Measurements from ENCODE around the gene MAPK6. TPM values are rescaled to one million over a fixed set of nuclear protein-coding genes. Genes with fewer than 3 reads are reported as not detected.

The MAPK6 gene
- total RNA-seq, 4 donors from 2014 or later, result 30.3 to 69.4 (median 42.0) TPM

DNA sequence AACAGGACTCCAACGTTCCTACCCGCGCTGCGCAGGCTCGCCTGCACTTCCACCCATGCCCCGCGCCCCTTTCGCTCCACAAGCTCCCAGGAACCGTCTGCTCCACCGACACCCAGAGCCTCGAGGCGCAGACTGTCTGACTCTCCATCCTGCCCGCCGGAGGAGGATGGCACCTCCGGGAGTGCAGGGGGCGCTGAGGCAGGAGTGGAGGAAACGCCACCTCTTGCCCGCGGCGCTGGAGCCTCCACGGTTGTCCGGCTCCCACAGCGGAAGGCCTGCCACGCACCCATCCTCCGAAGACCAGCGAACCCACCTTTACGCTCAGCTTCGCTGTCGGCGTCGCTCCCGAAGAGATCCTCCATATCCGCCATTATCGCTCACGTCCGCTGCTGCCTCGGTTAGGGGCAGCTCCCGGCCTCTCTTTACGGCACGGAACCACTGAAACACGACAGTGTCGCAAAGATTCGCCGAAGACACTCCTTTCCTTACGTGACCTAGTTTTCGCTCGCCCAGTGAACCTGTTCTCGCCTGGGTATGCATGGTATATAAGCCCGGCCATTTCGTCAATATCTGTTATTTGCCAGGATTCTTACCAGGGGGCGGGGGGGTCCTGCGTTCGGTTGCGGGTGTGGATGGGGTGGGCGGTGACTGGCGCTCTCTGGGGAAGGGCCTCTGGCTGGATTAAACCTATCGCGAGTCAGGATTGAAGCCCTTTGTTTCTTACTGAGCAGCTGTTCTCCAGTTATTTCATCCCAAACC is 47.5 kb upstream of the MAPK6 start, which contains the start of gene LEO1:
LEO1 (minus strand) TSS at position 404 of the 759 bp plus-strand sequence; CDS start at position 371, 33 bp downstream.
- WGBS, 2 donors (ENCODE audit: low coverage in 1 of 2), result 1% methylated on average over 56 of the region's 58 CpGs; no CpG with 5 or more reads in 1 of the 2 donors
- Histone ChIP-seq H3K27ac (peak within 1 kb of the TSS; percentile 90 to 93 (median 91)), H3K27me3 (no peaks in the 10 kb centered on the region), H3K4me1 (peaks cover 6 to 19% (median 15%) of the 10 kb centered on the region in 4 donors), H3K36me3 (no peaks in the 10 kb centered on the region), H3K9me3 (peaks cover 8% of the 10 kb centered on the region in 2 donors), H3K4me3 (peak within 1 kb of the TSS; percentile 63 to 95 (median 72))
- in situ Hi-C loops (cut with MboI; ENCODE audit: low pct_ligation_motif_present in 1 of 4, low pct_unique_long_range_greater_than_20kb in 1 of 4, low sequenced_read_pairs in 3 of 4), result loop anchor here in 1 of 4 donors (10.0 kb wide), 1 partner anchor 173 kb away; no protein-coding TSS in a partner anchor
- TF ChIP-seq, protein P1, sequence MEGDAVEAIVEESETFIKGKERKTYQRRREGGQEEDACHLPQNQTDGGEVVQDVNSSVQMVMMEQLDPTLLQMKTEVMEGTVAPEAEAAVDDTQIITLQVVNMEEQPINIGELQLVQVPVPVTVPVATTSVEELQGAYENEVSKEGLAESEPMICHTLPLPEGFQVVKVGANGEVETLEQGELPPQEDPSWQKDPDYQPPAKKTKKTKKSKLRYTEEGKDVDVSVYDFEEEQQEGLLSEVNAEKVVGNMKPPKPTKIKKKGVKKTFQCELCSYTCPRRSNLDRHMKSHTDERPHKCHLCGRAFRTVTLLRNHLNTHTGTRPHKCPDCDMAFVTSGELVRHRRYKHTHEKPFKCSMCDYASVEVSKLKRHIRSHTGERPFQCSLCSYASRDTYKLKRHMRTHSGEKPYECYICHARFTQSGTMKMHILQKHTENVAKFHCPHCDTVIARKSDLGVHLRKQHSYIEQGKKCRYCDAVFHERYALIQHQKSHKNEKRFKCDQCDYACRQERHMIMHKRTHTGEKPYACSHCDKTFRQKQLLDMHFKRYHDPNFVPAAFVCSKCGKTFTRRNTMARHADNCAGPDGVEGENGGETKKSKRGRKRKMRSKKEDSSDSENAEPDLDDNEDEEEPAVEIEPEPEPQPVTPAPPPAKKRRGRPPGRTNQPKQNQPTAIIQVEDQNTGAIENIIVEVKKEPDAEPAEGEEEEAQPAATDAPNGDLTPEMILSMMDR (IDR thresholded peaks at IDR 0.05), result peak; percentile 20 to 63 (median 36)
- TF ChIP-seq POLR2AphosphoS5 (IDR thresholded peaks at IDR 0.05) (peak; percentile 81 to 90 (median 85)), EP300 (IDR thresholded peaks at IDR 0.05; ENCODE audit: low read depth) (no peak), POLR2A (IDR thresholded peaks at IDR 0.05) (peak; percentile 72)
- DNase-seq, result peak; percentile 92
- intact Hi-C loops (cut with DNase I; ENCODE audit: low total_unique reads), result loop anchor here (5.0 kb wide), 1 partner anchor 211 kb away; no protein-coding TSS in a partner anchor

DNA sequence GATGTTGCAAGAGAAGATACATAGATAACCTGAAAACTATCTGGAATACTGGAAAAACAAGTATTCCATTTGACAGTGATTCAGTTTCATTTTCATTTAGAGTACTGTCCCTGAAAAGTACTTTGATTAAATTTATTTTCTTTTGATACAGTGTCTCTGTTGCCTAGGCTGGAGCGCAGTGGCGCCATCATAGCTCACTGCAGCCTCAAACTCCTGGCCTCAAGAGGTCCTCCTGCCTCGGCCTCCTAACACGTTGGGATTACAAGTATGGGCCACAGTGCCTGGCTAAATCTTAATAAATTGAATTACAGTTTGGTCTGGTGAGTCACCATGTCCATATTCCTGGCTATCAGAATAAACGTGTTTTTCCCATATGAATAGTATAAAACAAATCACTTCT is 45.8 kb upstream of the MAPK6 start:
- TF ChIP-seq EP300 (IDR thresholded peaks at IDR 0.05; ENCODE audit: low read depth) (no peak), POLR2AphosphoS5 (IDR thresholded peaks at IDR 0.05) (no peak), POLR2A (IDR thresholded peaks at IDR 0.05) (no peak)
- TF ChIP-seq, protein P1 (IDR thresholded peaks at IDR 0.05), result no peak
- in situ Hi-C loops (cut with MboI; ENCODE audit: low pct_ligation_motif_present in 1 of 4, low pct_unique_long_range_greater_than_20kb in 1 of 4, low sequenced_read_pairs in 3 of 4), result loop anchor here in 1 of 4 donors (10.0 kb wide), 1 partner anchor 172 kb away; no protein-coding TSS in a partner anchor

DNA sequence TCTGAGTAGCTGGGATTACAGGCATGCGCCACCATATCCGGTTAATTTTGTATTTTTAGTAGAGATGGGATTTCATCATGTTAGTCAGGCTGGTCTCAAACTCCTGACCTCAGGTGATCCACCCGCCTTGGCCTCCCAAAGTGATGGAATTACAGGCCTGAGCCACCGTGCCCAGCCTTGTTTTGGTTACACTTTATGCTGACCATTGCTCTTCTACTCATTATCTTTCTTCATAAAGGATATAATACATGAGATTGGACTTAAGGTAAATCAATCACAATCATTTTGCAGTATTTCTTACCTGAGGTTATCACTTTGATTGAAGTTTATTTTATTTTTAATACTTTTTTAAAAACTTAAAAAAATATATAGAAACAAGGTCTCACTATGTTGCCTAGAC is 45.2 kb upstream of the MAPK6 start:
- Histone ChIP-seq H3K27me3 (no peaks in the 10 kb centered on the region), H3K4me1 (peaks cover 6 to 19% (median 15%) of the 10 kb centered on the region in 4 donors), H3K9me3 (no peaks in the 10 kb centered on the region), H3K4me3 (no peak overlapping the region), H3K27ac (no peak overlapping the region), H3K36me3 (no peaks in the 10 kb centered on the region)
- 84 to 94% methylated on average over 4 of the region's 4 CpGs for WGBS, 2 donors (ENCODE audit: low coverage in 1 of 2)
- no peak for DNase-seq
- intact Hi-C loops (cut with DNase I; ENCODE audit: low total_unique reads) (loop anchor here (5.0 kb wide), 1 partner anchor 209 kb away; no protein-coding TSS in a partner anchor), in situ Hi-C loops (cut with MboI; ENCODE audit: low pct_ligation_motif_present in 1 of 4, low pct_unique_long_range_greater_than_20kb in 1 of 4, low sequenced_read_pairs in 3 of 4) (loop anchor here in 1 of 4 donors (10.0 kb wide), 1 partner anchor 171 kb away; no protein-coding TSS in a partner anchor)
- TF ChIP-seq, protein P1 (IDR thresholded peaks at IDR 0.05), result no peak
- no peak for TF ChIP-seq POLR2A (IDR thresholded peaks at IDR 0.05)
- no peak for TF ChIP-seq POLR2AphosphoS5 (IDR thresholded peaks at IDR 0.05)

More for the DNA sequence above, 45.8 kb upstream of the MAPK6 start:
- no peak overlapping the region for H3K27ac ChIP-seq
- H3K27me3 ChIP-seq, result no peaks in the 10 kb centered on the region
- H3K9me3 ChIP-seq, result no peaks in the 10 kb centered on the region
- peaks cover 6 to 19% (median 15%) of the 10 kb centered on the region in 4 donors for H3K4me1 ChIP-seq
- DNase-seq, result no peak
- 87 to 93% methylated on average over 5 of the region's 5 CpGs for WGBS, 2 donors (ENCODE audit: low coverage in 1 of 2)
- intact Hi-C loops (cut with DNase I; ENCODE audit: low total_unique reads), result loop anchor here (5.0 kb wide), 1 partner anchor 209 kb away; no protein-coding TSS in a partner anchor
- no peaks in the 10 kb centered on the region for H3K36me3 ChIP-seq
- H3K4me3 ChIP-seq, result no peak overlapping the region

All from transverse colon (tissue), 4 donors.